CD4-positive, alpha-beta T cell treated with Interferon gamma for 1 hour (primary cell): ENCODE results near the gene ZNF800.

Experiments
- DNase-seq: peaks from one replicate; pipeline ENCODE4 v3.0.0-alpha.2; 2020

ZNF800 gene

DNA sequence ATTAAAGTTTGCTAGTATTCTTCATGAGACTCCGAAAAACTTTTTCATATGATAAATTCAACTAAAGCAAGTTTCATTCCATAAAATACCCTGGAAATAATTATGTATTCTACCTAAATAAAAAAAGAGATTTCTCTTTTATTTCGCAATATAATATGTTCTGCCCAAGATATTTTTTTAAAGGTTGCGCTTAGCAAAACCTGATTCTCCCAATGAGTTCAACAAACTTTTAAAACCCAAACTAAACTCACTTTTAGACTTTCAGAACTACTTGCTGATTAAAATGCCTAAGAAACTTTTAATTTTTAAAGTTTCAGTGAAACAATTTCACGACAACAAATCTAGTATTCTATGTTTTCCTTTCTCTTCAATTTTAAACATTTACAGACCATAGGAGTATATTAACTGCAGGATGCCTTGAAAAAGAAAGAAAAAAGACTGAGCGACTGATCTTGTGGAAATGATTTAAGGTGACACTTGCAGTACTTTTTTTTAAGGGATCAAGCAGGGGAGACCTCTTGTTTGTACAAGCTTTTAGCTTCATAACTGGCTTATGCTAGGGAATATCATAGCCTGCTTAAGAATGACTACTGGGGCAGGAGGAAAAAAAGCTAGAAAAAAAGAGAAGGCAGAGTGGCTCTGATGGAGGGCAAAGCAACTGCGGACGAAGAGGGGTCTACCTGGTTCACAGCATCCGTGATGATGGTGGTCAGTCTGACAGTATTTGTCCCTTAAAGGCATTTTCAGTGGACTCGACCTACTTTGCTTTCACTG is 1.5 kb downstream of the ZNF800 start:
- DNase-seq = no peak

DNA sequence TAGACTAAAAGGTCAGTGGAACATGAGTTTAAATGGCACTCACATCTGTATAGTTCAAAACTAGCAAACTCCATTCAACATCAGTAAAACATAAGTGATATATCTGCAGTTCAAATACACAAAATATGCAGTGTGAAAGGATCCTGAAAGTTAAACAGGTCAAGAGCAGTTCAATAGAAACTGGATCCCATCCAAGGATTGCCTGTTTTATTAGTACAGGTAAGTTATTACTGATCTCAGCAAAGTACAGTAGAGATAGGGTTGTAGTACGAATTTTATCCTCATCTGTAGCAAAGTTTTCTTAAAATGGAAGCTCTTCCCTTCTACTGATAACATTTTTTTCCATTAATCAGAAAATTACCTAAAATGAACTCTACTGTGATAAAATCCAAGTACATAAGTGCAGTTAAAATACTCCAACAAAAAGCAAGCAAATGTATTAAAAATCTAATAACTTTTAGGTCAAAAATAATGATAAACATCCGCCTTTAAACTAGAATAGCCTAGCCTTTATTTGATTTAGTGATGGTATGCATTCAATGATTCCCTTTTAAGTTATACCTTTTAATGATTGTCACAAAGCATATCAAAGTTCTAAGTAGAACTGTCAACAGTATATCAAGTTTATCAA is 2.2 kb downstream of the ZNF800 start:
- DNase-seq = no peak

DNA sequence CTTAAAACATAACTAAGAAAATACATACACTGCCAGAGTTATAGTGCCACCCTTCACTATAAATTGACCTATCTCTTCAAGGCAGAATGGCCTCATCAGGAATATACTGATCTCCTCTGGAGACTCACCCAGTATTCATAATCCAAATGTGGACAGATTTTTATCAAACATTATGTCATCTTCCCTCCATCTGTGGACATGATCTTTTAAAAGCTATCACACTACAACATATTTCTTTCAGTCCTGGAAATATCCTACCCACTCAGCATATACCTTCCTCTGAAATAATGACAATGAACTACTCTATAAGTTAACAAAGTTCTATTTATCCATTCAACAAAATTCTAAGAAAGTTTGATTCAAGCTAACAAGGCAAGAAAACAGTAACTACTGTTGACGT is 3.2 kb downstream of the ZNF800 start:
- DNase-seq = no peak

DNA sequence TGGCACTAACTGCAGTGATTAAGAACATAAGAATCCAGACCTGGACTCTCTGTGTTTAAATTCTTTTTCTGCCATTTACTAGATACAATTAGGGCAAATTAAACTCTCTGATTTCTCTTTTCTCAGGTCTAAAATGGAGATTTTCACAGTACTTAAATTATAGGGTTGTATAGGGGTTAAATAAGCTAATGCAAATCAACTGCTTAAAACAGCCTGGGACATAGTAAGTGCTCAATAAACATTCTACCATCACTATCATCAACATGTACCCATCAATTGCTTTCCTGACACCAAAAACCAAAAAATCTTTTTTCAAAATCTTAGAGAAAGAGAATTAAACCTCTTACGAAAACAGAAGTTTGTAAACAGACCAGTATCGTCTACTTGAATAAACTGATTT is 4.5 kb downstream of the ZNF800 start:
- DNase-seq = no peak

DNA sequence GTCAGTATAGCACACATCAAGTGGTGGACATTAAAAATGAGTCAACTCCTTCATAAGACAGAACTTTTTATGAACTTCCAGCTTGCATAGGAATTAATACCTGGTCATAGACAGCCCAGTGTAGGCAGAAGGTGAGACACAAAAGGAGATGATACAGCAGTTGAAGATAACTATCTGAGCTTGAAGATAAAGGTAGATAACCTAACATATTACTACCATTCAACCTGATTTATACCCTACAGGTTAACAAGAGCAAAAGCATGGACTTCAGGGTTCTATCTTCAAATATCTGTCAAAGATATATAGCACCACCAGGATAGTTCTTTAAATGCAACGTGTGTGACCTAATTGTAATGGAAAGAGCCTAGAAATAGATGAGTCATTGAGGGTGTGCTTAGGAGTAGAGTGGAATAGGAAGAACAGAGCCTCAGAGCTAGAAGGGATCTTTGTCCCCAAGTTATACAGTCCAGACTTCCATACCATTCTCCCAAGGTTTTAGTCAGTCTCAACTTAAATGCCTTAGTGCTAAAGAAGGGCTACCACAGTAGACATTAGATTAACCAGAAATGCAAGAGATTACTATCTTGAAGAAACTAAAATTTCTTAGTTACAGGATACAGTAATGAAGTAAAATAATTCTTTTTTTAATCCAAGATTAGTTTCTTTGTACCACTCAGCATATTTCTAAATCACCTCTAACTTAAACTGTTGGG is 9.2 kb downstream of the ZNF800 start:
- no peak for DNase-seq

DNA sequence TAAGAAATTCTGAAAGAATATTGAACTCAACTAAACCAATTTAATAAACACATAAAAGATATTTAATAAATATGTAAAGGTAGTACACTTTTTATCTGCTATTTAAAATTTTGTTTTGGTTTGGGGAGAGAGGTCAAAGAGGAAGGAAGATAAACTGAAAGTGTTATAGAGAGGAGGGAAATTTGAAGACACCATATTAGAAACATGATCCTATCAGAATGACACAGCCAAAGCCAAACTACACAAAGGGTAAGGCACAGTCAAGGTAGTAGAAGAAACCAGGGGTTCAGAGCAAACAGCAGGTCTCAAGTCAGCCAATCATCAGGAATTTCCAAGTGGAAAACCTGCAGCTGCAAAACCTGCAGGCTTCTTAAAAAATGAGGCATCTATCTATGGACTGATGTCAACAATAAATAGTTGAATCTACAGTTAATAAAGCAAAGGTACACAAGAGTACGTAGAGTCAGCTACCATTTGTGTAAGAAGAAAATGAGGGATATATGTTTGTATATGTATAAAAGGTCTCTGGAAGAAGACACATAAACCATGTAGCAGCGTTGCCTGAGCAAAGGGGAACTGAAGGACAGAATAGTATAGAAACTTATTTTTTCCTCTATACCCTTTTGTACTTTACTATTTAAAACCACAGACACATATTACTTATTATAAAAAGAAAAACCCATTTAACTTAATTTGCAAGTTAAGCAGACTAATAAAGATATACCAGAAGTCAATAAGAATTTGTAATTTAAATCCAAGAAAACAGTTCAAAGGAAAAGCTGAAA is 10.0 kb downstream of the ZNF800 start:
- DNase-seq = no peak

DNA sequence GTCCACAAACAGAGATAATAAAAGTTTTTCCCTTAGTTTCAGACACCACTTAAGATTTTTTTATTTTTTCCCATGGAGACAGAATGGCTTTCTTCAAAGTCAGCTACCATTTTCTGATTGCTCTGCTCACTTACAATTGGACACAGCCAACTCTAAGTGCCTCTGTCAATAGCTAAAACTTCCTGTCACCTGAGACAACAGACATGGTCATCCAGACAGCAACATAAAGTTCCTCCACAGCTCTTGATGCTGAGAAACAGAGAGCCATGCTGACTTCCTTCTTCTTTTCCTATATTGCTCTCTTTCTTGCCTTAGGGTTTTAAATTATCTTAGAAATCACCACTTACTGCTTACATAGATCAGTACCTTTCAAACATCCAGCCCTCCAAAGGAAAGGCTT is 12.0 kb downstream of the ZNF800 start:
- DNase-seq = no peak

DNA sequence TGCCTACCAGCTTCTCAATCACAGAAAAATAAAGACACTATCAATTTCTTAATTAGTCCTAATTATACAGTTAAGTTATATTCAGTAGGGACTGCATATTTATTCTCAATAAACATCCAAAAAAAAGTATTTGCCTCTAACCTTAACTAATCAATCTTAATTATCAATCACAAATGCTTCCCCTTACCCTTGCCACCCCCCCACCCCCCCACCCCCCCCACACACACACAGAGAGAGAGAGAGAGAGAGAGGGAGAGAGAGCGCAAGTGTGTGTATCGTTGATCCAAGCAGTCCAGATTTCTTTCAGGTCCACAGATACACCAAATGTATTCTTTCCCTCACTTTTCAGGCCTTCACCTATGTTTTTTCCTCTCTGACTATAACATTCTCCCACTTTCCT is 12.9 kb downstream of the ZNF800 start:
- DNase-seq = no peak

DNA sequence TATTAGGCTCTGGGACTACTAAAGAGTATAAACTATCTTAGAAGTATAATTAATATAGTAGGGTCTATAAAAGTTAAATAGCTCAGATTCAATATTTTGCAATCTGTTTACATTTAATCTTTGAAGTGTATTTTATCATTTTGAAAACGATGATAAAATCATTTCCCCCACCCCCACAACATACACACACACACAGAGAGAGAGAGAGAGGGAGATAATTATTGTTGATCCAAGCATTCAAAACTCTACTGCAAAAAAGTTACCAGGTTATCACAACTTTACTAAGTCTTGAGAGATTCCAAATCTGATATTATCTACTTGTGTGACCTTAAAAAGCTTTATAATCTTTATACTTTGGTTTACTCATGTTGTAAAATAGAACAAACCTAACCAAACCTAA is 14.0 kb downstream of the ZNF800 start:
- no peak for DNase-seq

DNA sequence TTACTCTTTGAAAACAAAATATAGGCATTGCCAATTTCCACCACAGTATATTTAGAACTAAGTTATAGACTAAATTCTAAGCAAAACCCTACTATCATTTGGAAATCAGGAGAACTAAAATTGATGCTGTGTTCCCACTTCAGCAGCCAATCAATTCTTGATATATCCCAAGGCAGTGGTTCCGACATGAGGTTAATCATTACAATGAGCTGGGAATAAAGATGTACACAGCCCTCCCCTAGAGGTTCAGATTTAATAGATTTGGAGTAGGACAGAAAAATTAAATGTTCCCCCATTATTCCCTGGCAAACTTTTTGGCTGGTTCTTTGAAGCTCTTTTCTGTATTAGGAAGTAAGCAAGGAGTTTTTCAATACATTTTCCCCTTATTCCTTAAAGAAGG is 15.1 kb downstream of the ZNF800 start:
- DNase-seq = no peak

DNA sequence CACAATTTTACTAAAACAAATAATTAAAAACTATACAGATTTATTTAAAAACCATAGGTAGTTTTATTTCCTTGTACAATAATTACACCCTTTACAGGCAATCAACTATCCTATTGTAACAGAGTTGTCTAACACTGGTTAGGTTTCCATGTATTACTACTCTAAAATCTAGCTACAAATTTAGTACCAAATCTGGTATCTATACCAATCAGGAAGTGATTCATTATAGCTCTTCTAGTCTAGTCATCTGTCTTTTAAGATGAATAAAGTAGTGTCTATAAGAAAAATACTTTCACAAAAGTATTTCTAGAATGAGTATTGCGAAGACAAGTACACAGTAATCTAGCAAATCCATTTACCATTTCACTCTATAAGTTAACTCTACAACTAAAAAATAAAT is 16.9 kb downstream of the ZNF800 start:
- no peak for DNase-seq

DNA sequence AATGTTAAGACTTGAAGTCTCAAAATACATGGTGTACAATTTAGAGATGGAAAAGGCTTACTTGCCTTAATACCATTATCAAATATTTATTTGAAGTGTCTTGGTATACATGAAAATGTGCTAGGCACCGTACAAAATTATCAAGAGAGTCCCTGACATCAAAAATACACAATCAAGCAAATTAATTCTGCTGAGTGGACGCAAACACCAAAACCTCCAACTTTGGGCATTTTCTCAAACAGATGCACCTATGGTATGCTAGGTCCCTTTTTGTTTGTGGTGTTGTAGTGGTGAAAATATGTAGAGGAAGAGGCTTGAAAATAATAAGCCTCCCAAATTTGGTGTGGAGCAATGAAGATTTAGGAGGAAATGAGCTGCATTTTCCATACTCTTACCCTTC is 24.8 kb downstream of the ZNF800 start:
- no peak for DNase-seq

DNA sequence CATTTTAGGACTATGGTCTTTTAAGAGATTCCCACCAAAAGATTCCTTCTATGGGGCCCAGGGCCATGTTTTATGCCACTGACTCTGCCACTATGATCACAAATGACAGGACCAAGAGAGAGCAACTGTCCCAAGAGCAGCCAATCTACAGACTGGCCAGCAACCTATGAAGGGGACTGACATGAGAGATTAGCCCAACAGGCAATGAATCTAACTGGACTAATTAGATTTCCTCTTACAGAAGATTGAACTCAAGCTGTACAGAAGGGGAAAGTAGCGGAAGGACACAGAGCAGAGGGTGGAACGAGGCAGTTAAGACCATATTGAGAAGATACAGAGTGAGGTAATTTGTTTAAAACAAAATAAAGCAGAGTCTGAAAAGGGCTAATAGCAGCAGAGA is 25.8 kb downstream of the ZNF800 start:
- no peak for DNase-seq

DNA sequence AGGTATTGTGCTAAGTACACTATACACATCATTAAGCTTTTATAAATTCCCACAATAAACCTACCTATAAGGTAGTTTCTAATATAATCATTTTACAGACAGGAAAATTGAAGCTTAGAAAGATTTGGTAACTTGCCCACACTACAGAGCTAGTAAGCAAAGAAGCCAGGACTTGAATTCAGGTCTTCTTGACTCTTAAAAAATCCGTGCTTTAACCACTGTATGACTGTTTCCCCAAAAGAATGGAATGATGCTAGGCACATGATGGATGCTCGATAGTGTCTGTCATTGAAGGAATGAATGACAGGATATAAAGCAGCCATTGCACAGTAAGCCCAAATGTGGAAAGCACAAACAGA is 26.6 kb downstream of the ZNF800 start:
- DNase-seq = no peak

DNA sequence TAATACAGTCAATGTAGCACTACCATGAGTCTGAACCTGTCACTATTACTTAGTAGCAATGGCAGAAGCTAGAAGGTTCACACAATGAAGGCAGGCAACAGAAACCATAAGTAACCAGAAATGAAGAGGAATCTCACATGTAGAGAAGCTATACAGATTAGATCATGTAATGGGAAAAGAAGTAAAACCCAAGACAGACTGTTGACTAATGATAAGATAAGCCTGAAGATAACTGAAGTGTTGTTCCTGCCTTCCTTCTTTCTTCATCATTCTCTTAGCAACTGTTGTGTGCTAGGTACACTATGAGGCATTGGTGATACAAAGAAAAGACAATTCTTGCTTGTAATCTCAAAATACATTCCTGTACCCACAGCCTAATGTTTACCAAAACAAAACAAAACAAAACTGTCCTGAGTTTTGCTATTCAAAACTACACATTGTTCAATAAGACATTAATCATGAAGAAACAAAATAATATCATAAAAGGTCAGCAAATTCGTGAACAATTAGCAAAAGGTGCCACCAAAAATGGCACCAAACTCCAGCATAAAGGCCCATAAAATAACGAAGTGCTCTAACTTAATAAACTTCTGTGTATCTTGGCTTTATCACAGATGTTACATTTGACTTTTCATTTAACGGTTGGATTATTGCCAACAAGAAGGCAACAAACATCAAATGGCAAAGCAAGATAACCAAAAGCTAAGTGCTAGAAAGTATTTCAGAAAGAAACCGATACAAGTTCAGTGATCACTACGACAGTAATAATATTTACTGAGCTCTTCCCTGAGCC is 27.1 kb downstream of the ZNF800 start:
- DNase-seq = no peak

DNA sequence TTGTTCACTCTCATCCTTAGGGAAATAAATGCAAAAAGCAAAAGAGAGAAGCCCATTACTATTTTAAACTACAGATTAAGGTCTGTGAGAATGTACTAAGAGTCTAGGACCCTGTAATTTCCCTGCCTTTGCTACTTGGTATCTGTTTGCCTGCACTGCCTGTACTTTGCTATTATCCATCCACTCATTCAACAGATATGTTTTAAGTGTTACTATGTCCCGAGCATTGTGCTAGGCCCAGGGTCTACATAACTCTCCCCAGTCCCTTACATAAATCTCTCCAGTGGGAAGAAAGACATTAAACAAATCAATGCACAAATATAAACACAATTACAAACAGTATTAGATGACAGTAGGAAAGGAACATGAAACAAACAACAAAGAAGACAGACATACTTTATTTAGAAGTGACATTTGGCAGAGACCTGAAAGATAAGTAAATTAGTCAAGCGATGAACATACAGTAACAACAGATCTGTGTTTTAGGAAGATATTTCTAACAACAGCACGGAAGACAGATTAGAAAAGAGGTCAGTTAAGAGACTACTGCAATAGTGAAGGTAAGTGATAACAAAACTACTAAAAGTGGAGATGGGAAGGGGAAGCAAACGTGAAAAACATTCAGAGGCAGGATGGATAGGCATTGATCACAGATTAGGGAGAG is 30.0 kb downstream of the ZNF800 start:
- no peak for DNase-seq

DNA sequence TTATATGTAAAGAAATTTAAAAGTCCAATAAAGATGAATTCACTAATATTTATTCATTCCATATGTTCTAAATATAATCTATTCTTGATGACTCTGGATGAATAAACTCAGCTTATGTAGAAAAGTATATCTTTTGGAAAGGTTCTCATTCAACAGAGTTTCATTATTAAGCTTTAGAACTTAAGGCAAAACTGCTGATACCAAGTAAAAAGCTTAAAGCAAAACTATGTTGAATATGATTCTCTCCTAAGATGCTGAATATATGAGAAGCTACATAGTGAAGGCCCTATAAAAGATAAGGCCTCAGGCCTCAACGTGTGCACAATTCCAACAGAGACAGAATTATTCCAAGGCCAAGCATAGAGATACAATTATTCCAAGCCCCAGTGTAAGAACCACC is 30.8 kb downstream of the ZNF800 start:
- DNase-seq = no peak

DNA sequence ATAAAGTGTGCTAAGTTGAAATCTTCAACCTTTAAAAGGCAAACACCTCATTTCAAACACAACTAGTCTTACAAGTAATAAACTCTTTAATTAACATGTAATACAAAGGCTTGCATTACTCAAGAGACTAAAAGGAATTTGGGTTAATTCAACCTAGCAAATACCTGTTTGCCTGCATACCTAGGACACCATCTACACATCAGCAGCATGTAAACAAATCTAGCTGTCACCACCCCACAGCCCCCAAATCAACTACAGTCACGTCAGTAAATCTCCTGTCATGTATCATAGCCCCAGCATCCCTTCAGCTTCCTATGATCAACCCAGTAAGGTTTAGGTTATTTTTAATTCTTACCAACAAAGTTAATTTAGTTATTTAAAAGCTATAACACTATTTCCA is 33.5 kb downstream of the ZNF800 start:
- no peak for DNase-seq

DNA sequence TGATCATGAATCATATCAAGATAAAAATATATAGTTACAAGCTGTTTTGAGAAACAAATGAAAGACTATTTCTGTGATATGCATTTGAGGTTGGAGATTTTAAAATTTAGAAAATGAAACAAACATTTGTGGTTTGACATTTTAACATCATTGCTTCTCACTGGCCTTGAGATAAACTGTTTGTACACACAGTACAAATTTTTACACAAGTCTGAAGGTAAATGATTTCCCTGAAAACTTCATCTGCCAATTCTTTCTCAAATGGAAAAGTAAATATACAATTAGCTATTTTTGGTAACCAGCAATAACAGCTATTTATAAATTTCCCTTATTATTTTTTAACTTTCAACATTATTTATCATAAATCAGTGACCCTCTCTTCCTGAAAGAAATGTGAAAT is 38.6 kb downstream of the ZNF800 start:
- no peak for DNase-seq

DNA sequence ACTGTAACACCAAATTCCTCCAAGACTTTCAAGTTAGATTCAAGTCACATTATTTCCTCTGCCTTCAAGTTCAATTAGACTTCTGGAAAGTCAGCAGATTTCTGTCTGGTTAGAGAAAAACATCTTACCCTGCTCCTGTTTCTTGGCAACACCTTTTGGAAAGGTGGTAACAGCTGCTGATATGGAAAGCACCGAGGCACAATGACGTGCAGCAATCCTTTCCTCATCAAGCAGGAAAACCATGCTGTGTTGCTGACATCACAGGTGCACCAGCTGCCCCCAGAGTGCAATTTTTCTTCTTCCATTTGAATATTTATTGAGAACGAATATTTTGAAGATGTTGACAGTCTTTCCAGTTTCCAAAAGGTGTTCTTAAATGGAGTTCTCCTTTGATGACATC is 41.9 kb downstream of the ZNF800 start:
- no peak for DNase-seq

DNA sequence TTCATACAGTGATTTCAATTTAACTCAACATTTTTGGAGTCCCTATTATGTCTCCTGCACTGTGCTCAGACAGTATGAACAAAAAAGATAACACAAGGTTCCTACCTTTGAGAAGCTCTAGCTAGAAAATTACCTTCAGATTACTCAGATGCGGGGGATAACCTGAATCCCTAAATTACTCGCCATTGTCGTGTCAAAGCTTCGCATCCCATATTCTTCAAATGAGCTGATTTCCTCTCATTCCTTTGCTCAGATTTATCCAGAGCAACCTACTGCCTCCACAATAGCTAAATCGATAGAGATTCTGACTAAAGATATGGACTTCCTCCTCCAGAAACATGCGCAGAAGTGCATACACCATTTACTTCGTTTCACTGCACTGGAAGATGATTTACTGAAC is 42.6 kb downstream of the ZNF800 start:
- DNase-seq = no peak

DNA sequence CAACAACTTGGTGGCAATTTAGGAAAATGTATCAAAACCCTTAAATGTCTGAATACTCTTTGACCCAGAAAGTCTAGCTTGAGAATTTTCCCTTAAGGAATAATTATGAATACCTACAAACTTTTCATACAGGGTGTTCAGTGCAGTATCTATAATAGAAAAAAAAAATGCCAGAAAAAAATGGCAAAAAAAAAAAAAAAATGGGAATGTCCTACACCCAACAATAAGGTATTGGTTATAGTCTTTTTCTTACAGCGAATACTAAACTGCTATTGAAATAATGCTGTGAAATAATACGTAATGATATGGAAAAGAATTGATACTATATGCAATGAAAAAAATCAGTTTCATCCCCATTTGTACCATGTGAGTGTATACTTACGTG is 44.3 kb downstream of the ZNF800 start:
- DNase-seq = no peak
